ENCODE data around the gene P3H3. TPM values are rescaled to one million over a fixed set of nuclear protein-coding genes. Genes with fewer than 3 reads are reported as not detected.
A peak's percentile ranks its signal among the peaks of the same experiment; 100 is the strongest.

P3H3 gene
- total and polyA plus RNA-seq, 4 donors = 0.42 to 1.9 (median 1.6) TPM

GRCh38 chr12:6780573-6780972 is 47.6 kb upstream of the P3H3 start:
- no peak for DNase-seq (ENCODE audit: low spot score)
- Histone ChIP-seq H3K4me3 (ENCODE audit: low read depth in 1 of 3, low read length in 3 of 3) (no peak overlapping the region), H3K9me3 (ENCODE audit: control insufficient read depth in 4 of 4, low read length in 3 of 4) (no peaks in the 10 kb centered on the region), H3K27me3 (ENCODE audit: control insufficient read depth in 4 of 4, insufficient read depth in 4 of 4, low read length in 3 of 4) (no peaks in the 10 kb centered on the region), H3K4me1 (ENCODE audit: control insufficient read depth in 4 of 4, insufficient read depth in 4 of 4, low read length in 3 of 4) (peaks cover 5 to 56% (median 46%) of the 10 kb centered on the region in 4 donors), H3K36me3 (ENCODE audit: control insufficient read depth in 4 of 4, insufficient read depth in 3 of 4, low read depth in 1 of 4, low read length in 3 of 4) (peaks cover 0 to 3% (median 0%) of the 10 kb centered on the region in 4 donors), H3K27ac (ENCODE audit: low read depth in 1 of 2, low read length in 2 of 2) (peak overlapping the region; percentile 50 to 90), H3K9ac (ENCODE audit: low read depth in 1 of 2, low read length in 2 of 2) (no peak overlapping the region)
- TF ChIP-seq, protein P1, sequence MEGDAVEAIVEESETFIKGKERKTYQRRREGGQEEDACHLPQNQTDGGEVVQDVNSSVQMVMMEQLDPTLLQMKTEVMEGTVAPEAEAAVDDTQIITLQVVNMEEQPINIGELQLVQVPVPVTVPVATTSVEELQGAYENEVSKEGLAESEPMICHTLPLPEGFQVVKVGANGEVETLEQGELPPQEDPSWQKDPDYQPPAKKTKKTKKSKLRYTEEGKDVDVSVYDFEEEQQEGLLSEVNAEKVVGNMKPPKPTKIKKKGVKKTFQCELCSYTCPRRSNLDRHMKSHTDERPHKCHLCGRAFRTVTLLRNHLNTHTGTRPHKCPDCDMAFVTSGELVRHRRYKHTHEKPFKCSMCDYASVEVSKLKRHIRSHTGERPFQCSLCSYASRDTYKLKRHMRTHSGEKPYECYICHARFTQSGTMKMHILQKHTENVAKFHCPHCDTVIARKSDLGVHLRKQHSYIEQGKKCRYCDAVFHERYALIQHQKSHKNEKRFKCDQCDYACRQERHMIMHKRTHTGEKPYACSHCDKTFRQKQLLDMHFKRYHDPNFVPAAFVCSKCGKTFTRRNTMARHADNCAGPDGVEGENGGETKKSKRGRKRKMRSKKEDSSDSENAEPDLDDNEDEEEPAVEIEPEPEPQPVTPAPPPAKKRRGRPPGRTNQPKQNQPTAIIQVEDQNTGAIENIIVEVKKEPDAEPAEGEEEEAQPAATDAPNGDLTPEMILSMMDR (IDR thresholded peaks at IDR 0.05; ENCODE audit: low read depth, low read length, missing input control) = no peak
- TF ChIP-seq, protein P2, sequence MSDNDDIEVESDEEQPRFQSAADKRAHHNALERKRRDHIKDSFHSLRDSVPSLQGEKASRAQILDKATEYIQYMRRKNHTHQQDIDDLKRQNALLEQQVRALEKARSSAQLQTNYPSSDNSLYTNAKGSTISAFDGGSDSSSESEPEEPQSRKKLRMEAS (IDR thresholded peaks at IDR 0.05) = no peak
- TF ChIP-seq ATF3 (IDR thresholded peaks at IDR 0.05) = no peak
- no peak for TF ChIP-seq FOXA1 (IDR thresholded peaks at IDR 0.05)
- TF ChIP-seq, protein P3, sequence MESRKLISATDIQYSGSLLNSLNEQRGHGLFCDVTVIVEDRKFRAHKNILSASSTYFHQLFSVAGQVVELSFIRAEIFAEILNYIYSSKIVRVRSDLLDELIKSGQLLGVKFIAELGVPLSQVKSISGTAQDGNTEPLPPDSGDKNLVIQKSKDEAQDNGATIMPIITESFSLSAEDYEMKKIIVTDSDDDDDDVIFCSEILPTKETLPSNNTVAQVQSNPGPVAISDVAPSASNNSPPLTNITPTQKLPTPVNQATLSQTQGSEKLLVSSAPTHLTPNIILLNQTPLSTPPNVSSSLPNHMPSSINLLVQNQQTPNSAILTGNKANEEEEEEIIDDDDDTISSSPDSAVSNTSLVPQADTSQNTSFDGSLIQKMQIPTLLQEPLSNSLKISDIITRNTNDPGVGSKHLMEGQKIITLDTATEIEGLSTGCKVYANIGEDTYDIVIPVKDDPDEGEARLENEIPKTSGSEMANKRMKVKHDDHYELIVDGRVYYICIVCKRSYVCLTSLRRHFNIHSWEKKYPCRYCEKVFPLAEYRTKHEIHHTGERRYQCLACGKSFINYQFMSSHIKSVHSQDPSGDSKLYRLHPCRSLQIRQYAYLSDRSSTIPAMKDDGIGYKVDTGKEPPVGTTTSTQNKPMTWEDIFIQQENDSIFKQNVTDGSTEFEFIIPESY (IDR thresholded peaks at IDR 0.05) = no peak
- no peak for TF ChIP-seq RXRA (IDR thresholded peaks at IDR 0.05)
- TF ChIP-seq SP1 (IDR thresholded peaks at IDR 0.05) = no peak
- TF ChIP-seq TAF1 (conservative IDR thresholded peaks at IDR 0.05) = no peak
- no peak for TF ChIP-seq FOXA2 (IDR thresholded peaks at IDR 0.05)
- no peak for TF ChIP-seq HNF4A (conservative IDR thresholded peaks at IDR 0.05)
- no peak for TF ChIP-seq RAD21 (IDR thresholded peaks at IDR 0.05)
- no peak for TF ChIP-seq JUND (IDR thresholded peaks at IDR 0.05)
- TF ChIP-seq HNF4G (IDR thresholded peaks at IDR 0.05) = no peak
- WGBS = 90% methylated on average over 6 of the region's 6 CpGs

DNA sequence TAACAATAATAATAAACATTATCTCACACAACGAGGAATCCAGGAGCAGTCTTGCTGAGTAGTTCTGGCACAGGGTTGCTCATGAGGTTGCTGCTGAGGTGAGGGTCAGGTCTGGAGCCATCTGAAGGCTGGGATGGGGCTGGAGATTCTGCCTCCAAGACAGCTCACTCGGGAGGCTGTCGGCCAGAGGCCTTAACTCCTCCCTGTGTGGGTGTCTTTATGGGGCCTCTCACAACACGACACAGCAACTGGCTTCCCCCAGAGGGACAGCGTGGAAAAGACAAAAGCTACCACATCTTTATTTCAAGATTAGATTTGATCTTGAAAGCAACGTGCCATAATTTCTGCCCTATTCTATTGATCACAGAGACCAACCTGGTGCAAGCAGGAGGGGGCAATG is 46.1 kb upstream of the P3H3 start:
- Histone ChIP-seq H3K4me1 (ENCODE audit: control insufficient read depth in 4 of 4, insufficient read depth in 4 of 4, low read length in 3 of 4) (peaks cover 1 to 40% (median 31%) of the 10 kb centered on the region in 4 donors), H3K9ac (ENCODE audit: low read depth in 1 of 2, low read length in 2 of 2) (no peak overlapping the region), H3K27ac (ENCODE audit: low read depth in 1 of 2, low read length in 2 of 2) (no peak overlapping the region), H3K27me3 (ENCODE audit: control insufficient read depth in 4 of 4, insufficient read depth in 4 of 4, low read length in 3 of 4) (no peaks in the 10 kb centered on the region), H3K4me3 (ENCODE audit: low read depth in 1 of 3, low read length in 3 of 3) (no peak overlapping the region), H3K36me3 (ENCODE audit: control insufficient read depth in 4 of 4, insufficient read depth in 3 of 4, low read depth in 1 of 4, low read length in 3 of 4) (no peaks in the 10 kb centered on the region), H3K9me3 (ENCODE audit: control insufficient read depth in 4 of 4, low read length in 3 of 4) (no peaks in the 10 kb centered on the region)
- TF ChIP-seq SP1 (IDR thresholded peaks at IDR 0.05) = no peak
- TF ChIP-seq REST (IDR thresholded peaks at IDR 0.05) = no peak
- TF ChIP-seq JUND (IDR thresholded peaks at IDR 0.05) = no peak
- TF ChIP-seq, protein P1 (IDR thresholded peaks at IDR 0.05; ENCODE audit: low read depth, low read length, missing input control) = no peak
- TF ChIP-seq ATF3 (IDR thresholded peaks at IDR 0.05) = no peak
- TF ChIP-seq, protein P2 (IDR thresholded peaks at IDR 0.05) = no peak
- TF ChIP-seq, protein P3 (IDR thresholded peaks at IDR 0.05) = no peak
- TF ChIP-seq FOXA2 (IDR thresholded peaks at IDR 0.05) = no peak
- no peak for TF ChIP-seq TAF1 (conservative IDR thresholded peaks at IDR 0.05)
- no peak for DNase-seq (ENCODE audit: low spot score)
- 92% methylated on average over 6 of the region's 6 CpGs for WGBS

Data from liver (tissue), 9 donors.